Calu3 (cell line): ENCODE results near the gene SLC9A7. TPM values are rescaled to one million over a fixed set of nuclear protein-coding genes. Genes with fewer than 3 reads are reported as not detected.

ENCODE experiments used
- Bru-seq: library from RNA; stranded (reverse); fragments of 400-500 nt; gene quantifications from one replicate; lab custom pipeline; 2021; lab: Mats Ljungman, UMichigan
- BruChase-seq, 2 experiments: library from RNA; stranded (reverse); fragments of 400-500 nt; gene quantifications; one replicate each; lab custom pipeline; 2021; lab: Mats Ljungman, UMichigan
- BruUV-seq: library from RNA; stranded (reverse); fragments of 400-500 nt; replicated peaks from 2 replicates; lab custom pipeline; 2021; lab: Mats Ljungman, UMichigan
- CTCF ChIA-PET: fragments of 300-600 bp; sonication (Branson Sonifier 250); formaldehyde crosslinking; loops from one replicate; lab custom pipeline; 2022; ENCODE audit warnings: antibody characterized with exemption; lab: Charles Lee
- DNase-seq: peaks from one replicate; pipeline ENCODE4 v3.0.0; 2022
- H3K27ac Mint-ChIP-seq: one replicate; pipeline ENCODE4 v1.8.0; 2022; ENCODE audit warnings: mixed read lengths; ENCODE audit not compliant: unreplicated experiment
- H3K27me3 Mint-ChIP-seq: one replicate; pipeline ENCODE4 v1.8.0; 2022; ENCODE audit warnings: mixed read lengths; ENCODE audit not compliant: unreplicated experiment
- H3K36me3 Mint-ChIP-seq: one replicate; pipeline ENCODE4 v1.8.0; 2022; ENCODE audit warnings: mild to moderate bottlenecking, moderate library complexity, mixed read lengths; ENCODE audit not compliant: insufficient read depth, unreplicated experiment
- H3K4me1 Mint-ChIP-seq: one replicate; pipeline ENCODE4 v1.8.0; 2022; ENCODE audit warnings: mild to moderate bottlenecking, low read depth, mixed read lengths; ENCODE audit not compliant: unreplicated experiment
- H3K4me3 Mint-ChIP-seq: one replicate; pipeline ENCODE4 v1.8.0; 2022; ENCODE audit warnings: mild to moderate bottlenecking, low read depth, moderate library complexity, mixed read lengths; ENCODE audit not compliant: unreplicated experiment
- H3K9me3 Mint-ChIP-seq: one replicate; pipeline ENCODE4 v1.8.0; 2022; ENCODE audit warnings: low read depth, mixed read lengths; ENCODE audit not compliant: unreplicated experiment
- CTCF ChIP-seq: fragments of 200-600 bp; IDR thresholded peaks from one replicate; pipeline ENCODE4 v1.8.0; 2022; ENCODE audit warnings: antibody characterized with exemption; ENCODE audit not compliant: unreplicated experiment
- intact Hi-C: fragments of 100-400 bp; cut with micrococcal nuclease; formaldehyde crosslinking; loops from one replicate; pipeline ENCODE4 v1.10.0; 2022; ENCODE audit not compliant: unreplicated experiment
- long read RNA-seq: library from polyadenylated mRNA; stranded (forward); transcript quantifications from one replicate; pipeline ENCODE4 v2.0.0, GENCODE V29; 2022
- total RNA-seq: library from RNA; stranded (reverse); gene quantifications from 2 replicates; pipeline ENCODE4 v1.2.3, GENCODE V29; 2022

Gene SLC9A7
- total RNA-seq: 66.4 and 83.3 TPM in 2 replicates
- percentile 87 among the genes with signal in this experiment for Bru-seq, nascent RNA
- BruChase-seq, experiment 1, labeled RNA remaining after a 6-hour chase: percentile 83 among the genes with signal in this experiment
- percentile 81 among the genes with signal in this experiment for BruChase-seq, experiment 2, labeled RNA remaining after a 2-hour chase
- long read RNA-seq, full-length matches to known transcripts: 1 of 15 reads
- long read RNA-seq, partial matches to known transcripts: 1 of 15 reads
- long read RNA-seq, other reads (novel, unspliced or antisense): 13 of 15 reads

GRCh38 chrX:46758956-46759644 lies at the start of gene SLC9A7:
Gene SLC9A7, minus strand, starts transcription at chrX:46759118. Its CDS starts 89 bp downstream, at chrX:46759029.
- intact Hi-C loops: loop anchor here (1.0 to 10.0 kb wide), 3 partner anchors 33 to 74 kb away; no protein-coding TSS in a partner anchor
- peak; percentile 92 for DNase-seq
- peak; percentile 76 for TF ChIP-seq CTCF
- CTCF ChIA-PET: interaction anchor here (0.6 to 2.7 kb wide), 4 partner anchors 19 to 77 kb away, joined by 3 to 19 read pairs (median 3); no protein-coding TSS in a partner anchor
- no peaks in the 10 kb centered on the region for H3K27me3 Mint-ChIP-seq
- H3K27ac Mint-ChIP-seq: peak within 1 kb of the TSS; percentile 82
- peak within 1 kb of the TSS; percentile 96 for H3K4me3 Mint-ChIP-seq
- H3K9me3 Mint-ChIP-seq: peaks cover 4% of the 10 kb centered on the region
- peaks cover 40% of the 10 kb centered on the region for H3K36me3 Mint-ChIP-seq
- BruUV-seq: no TSS peak
- peaks cover 23% of the 10 kb centered on the region for H3K4me1 Mint-ChIP-seq

GRCh38 chrX:46805270-46805669 lies 46.4 kb upstream of the SLC9A7 start:
- H3K27me3 Mint-ChIP-seq: no peaks in the 10 kb centered on the region
- H3K36me3 Mint-ChIP-seq: no peaks in the 10 kb centered on the region
- intact Hi-C loops: loop anchor here (10.0 kb wide), 2 partner anchors 230 to 290 kb away; no protein-coding TSS in a partner anchor
- CTCF ChIA-PET: no interaction called here
- no peak overlapping the region for H3K27ac Mint-ChIP-seq
- TF ChIP-seq CTCF: no peak
- H3K4me3 Mint-ChIP-seq: no peak overlapping the region
- BruUV-seq: no TSS peak
- peaks cover 10% of the 10 kb centered on the region for H3K4me1 Mint-ChIP-seq
- no peak for DNase-seq
- peaks cover 5% of the 10 kb centered on the region for H3K9me3 Mint-ChIP-seq

GRCh38 chrX:46803140-46803539 lies 44.2 kb upstream of the SLC9A7 start:
- BruUV-seq: no TSS peak
- peak; percentile 41 for DNase-seq
- Mint-ChIP-seq H3K36me3 (no peaks in the 10 kb centered on the region), H3K27me3 (no peaks in the 10 kb centered on the region), H3K27ac (no peak overlapping the region), H3K4me3 (no peak overlapping the region), H3K4me1 (peaks cover 10% of the 10 kb centered on the region), H3K9me3 (no peaks in the 10 kb centered on the region)
- CTCF ChIA-PET: no interaction called here
- no peak for TF ChIP-seq CTCF
- intact Hi-C loops: loop anchor here (10.0 kb wide), 2 partner anchors 232 to 292 kb away; no protein-coding TSS in a partner anchor

- peak overlapping the region; percentile 73 for H3K27ac Mint-ChIP-seq
- no TSS peak for BruUV-seq
- H3K27me3 Mint-ChIP-seq: no peaks in the 10 kb centered on the region
- CTCF ChIA-PET: interaction anchor here (1.0 to 1.6 kb wide), 3 partner anchors 27 to 242 kb away, joined by 4 to 19 read pairs (median 5); partner anchors contain the start of gene SLC9A7
- no peak overlapping the region for H3K4me3 Mint-ChIP-seq
- no peaks in the 10 kb centered on the region for H3K36me3 Mint-ChIP-seq
- peaks cover 21% of the 10 kb centered on the region for H3K4me1 Mint-ChIP-seq
- no peaks in the 10 kb centered on the region for H3K9me3 Mint-ChIP-seq
- peak; percentile 71 for TF ChIP-seq CTCF
- intact Hi-C loops: loop anchor here (1.0 to 5.0 kb wide), 3 partner anchors 37 to 414 kb away; partner anchors contain the start of gene SLC9A7
- DNase-seq: peak; percentile 82
Measured at GRCh38 chrX:46796574-46797191, 37.8 kb upstream of the SLC9A7 start.
